ENCODE measurements around the gene HMCN2.

- no peak for TF ChIP-seq CTCF (conservative IDR thresholded peaks at IDR 0.05; ENCODE audit: low read length)
- no peak for TF ChIP-seq EZH2phosphoT487 (IDR thresholded peaks at IDR 0.05; ENCODE audit: borderline replicate concordance, low read depth, low read length)
Observed at GRCh38 chr9:130311408-130312140, 46.0 kb downstream of the HMCN2 start.

All from OCI-LY7 (cell line).